Thyroid gland (tissue), 4 donors: ENCODE results near the gene CMSS1. TPM values are rescaled to one million over a fixed set of nuclear protein-coding genes. Genes with fewer than 3 reads are reported as not detected.

Experiments used
- DNase-seq, 2 donors: peaks; one replicate each; pipeline ENCODE4 v3.0.0-alpha.2; 2019
- H3K27ac ChIP-seq, 3 donors: fragments of 200-600 bp; sonication (generic); 1 replicate in 2 of 3; 2 replicates in 1 of 3; pipeline ENCODE4 v1.5.1; 2016 to 2019; ENCODE audit warnings: mild to moderate bottlenecking in 1 of 3, moderate library complexity in 1 of 3
- H3K27me3 ChIP-seq: fragments of 200-600 bp; sonication (generic); one replicate; pipeline ENCODE4 v1.5.1; 2019
- H3K36me3 ChIP-seq, 2 donors: fragments of 200-600 bp; sonication (generic); one replicate each; pipeline ENCODE4 v1.5.1; 2016 to 2019
- H3K4me1 ChIP-seq, 2 donors: fragments of 200-600 bp; sonication (generic); one replicate each; pipeline ENCODE4 v1.5.1; 2017 to 2019
- H3K4me3 ChIP-seq, 3 donors: fragments of 200-600 bp; sonication (generic); replicated peaks in 1 of 3; 1 replicate in 2 of 3; 2 replicates in 1 of 3; pipeline ENCODE4 v1.5.1; 2016; ENCODE audit warnings: mild to moderate bottlenecking in 1 of 3
- H3K9me3 ChIP-seq: fragments of 200-600 bp; sonication (generic); one replicate; pipeline ENCODE4 v1.5.1; 2017
- CTCF ChIP-seq, 6 experiments: fragments of 200-600 bp in 3 of 6; fragments of 450-650 bp in 3 of 6; sonication (generic) in 3 of 6; IDR thresholded peaks; one replicate each; pipeline ENCODE4 v1.5.1; 2016 to 2019; ENCODE audit warnings: antibody characterized with exemption in 6 of 6, mild to moderate bottlenecking in 2 of 6, inconsistent platforms in 1 of 6, moderate library complexity in 1 of 6
- POLR2A ChIP-seq, 2 donors: fragments of 450-650 bp; IDR thresholded peaks; one replicate each; pipeline ENCODE4 v1.6.1; 2017; ENCODE audit warnings: antibody characterized with exemption in 2 of 2, mild to moderate bottlenecking in 2 of 2, moderate library complexity in 1 of 2
- WGBS, 2 donors: methylation state at CpG; one replicate each; pipeline ENCODE4 v1.1.5; 2017; 5-methylcytosine and 5-hydroxymethylcytosine counted together
- intact Hi-C: fragments of 100-400 bp; cut with DNase I; formaldehyde crosslinking; loops from one replicate; pipeline ENCODE4 v1.15.1; 2023
- total RNA-seq, 4 donors: library from RNA; depleted of rRNA; stranded (reverse); fragments of >200 nt; gene quantifications; one replicate each; pipeline ENCODE4 v1.2.3, GENCODE V29; 2016

The CMSS1 gene
- total RNA-seq, 4 donors from 2014 or later: 7.7 to 15.0 (median 12.9) TPM

DNA sequence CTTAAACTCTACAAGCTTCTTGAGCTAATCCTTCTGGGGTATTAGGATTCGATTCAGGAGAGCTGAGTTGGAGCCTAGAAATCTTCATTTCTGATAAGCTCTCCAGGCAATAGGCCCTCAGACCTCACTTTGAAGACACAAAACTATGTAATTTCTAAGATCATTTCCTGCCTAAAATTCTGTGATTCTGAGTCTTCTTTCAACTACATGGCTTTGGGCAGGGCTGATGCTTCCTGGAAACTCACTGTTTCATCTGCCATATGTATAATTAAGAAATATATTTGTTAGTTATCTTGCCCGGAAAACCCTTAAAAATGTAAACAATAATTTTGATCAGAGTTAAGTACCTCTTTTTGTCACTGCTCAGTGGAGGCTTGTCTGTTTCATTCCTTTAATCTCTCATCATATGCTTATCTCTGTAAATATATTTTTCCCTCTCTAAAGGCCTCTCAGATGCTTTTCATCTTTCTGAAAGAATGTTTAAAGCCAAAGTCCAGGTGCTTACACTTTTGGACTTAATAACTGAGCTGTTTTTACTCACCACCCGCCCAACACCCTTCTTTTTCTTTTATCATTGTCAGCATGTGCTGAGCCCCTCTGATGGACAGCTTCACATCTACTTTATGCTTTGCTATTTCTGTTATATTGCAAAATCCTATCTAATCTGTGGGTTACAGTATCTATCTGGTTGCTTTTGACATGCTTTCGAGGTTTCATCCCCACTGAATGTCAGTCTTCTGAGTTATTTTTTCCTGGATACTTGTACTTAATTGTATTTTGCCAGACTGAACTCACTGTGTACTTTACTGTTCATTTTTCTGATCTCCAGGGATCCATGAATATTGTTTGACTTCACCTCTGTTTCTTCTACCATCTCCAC, 258.4 kb downstream of the CMSS1 start:
- intact Hi-C loops: no loop called here
- TF ChIP-seq CTCF (IDR thresholded peaks at IDR 0.05) (no peak), POLR2A (IDR thresholded peaks at IDR 0.05) (no peak)
- DNase-seq: no peak
- H3K27me3 ChIP-seq: no peaks in the 10 kb centered on the region
- no peaks in the 10 kb centered on the region for H3K9me3 ChIP-seq
- no peaks in the 10 kb centered on the region for H3K36me3 ChIP-seq
- peaks cover 10 to 15% of the 10 kb centered on the region in 2 donors for H3K4me1 ChIP-seq
- no peak overlapping the region for H3K4me3 ChIP-seq
- 89 to 93% methylated on average over 4 of the region's 4 CpGs for WGBS, 2 donors
- peak overlapping the region in 2 of 3 donors; percentile 33 to 35 for H3K27ac ChIP-seq

DNA sequence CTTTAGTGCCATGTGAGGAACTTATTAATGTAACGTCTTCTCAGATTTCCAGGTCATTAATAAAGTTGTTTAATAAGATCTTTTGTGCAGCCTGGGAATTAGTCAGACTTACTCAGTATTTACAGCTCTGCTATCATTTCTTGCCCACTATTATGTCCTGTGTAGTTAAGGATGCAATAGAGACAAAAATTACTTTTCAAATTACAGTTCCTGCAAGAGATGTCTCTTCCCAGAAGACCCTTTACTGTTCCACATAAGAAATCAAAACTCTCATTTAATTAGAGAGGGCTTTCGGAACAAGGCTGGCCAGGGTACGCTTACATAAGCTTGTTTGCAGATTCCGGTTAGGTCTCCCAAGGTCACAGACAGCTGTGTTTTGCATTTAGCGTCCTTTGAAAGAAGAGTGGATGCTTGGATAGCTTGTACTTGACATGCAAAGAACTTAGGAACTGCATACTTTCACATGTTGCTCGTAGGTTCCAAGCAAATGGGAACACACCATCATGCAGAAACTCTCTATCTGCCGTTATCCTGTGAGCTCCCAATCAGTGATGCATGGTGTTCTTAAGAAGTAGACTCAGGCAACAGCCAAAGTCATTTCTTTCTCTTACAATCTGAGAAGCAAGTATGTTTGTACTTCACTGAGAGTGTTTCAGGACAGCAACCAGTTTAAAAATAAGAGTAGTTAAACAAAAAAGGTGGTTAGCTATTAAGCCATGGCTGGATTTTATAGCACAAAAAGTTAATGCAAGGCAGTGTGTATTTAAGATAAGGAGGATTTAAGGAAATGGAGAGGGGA, 259.3 kb downstream of the CMSS1 start:
- H3K4me1 ChIP-seq: peaks cover 10 to 15% of the 10 kb centered on the region in 2 donors
- no peaks in the 10 kb centered on the region for H3K9me3 ChIP-seq
- WGBS, 2 donors: 45 to 54% methylated on average over 7 of the region's 7 CpGs
- H3K27ac ChIP-seq: peak overlapping the region in 2 of 3 donors; percentile 33 to 35
- no peaks in the 10 kb centered on the region for H3K27me3 ChIP-seq
- H3K36me3 ChIP-seq: no peaks in the 10 kb centered on the region
- no peak overlapping the region for H3K4me3 ChIP-seq
- peak in 1 of 2 donors; percentile 25 for DNase-seq
- no peak for TF ChIP-seq CTCF (IDR thresholded peaks at IDR 0.05)
- TF ChIP-seq POLR2A (IDR thresholded peaks at IDR 0.05): no peak
- intact Hi-C loops: no loop called here

GRCh38 chr3:100079328-100079727, 261.7 kb downstream of the CMSS1 start:
- TF ChIP-seq CTCF (IDR thresholded peaks at IDR 0.05): no peak
- no peak for TF ChIP-seq POLR2A (IDR thresholded peaks at IDR 0.05)
- intact Hi-C loops: no loop called here
- no peaks in the 10 kb centered on the region for H3K36me3 ChIP-seq
- H3K4me3 ChIP-seq: no peak overlapping the region
- 96 to 98% methylated on average over 1 of the region's 1 CpG for WGBS, 2 donors
- no peaks in the 10 kb centered on the region for H3K9me3 ChIP-seq
- H3K27ac ChIP-seq: no peak overlapping the region
- H3K27me3 ChIP-seq: no peaks in the 10 kb centered on the region
- peaks cover 10 to 15% of the 10 kb centered on the region in 2 donors for H3K4me1 ChIP-seq
- no peak for DNase-seq

- Histone ChIP-seq H3K4me3 (no peak overlapping the region), H3K4me1 (peaks cover 13 to 15% of the 10 kb centered on the region in 2 donors), H3K27me3 (no peaks in the 10 kb centered on the region), H3K27ac (no peak overlapping the region), H3K9me3 (no peaks in the 10 kb centered on the region), H3K36me3 (no peaks in the 10 kb centered on the region)
- no peak for DNase-seq
- 83 to 86% methylated on average over 2 of the region's 2 CpGs for WGBS, 2 donors
- TF ChIP-seq CTCF (IDR thresholded peaks at IDR 0.05) (no peak), POLR2A (IDR thresholded peaks at IDR 0.05) (no peak)
- intact Hi-C loops: no loop called here
Observed at GRCh38 chr3:100080573-100080972, 262.9 kb downstream of the CMSS1 start.
